GM18519 (cell line): Measurements from ENCODE around the gene SVIL.
"Not testable (repeated sequence)": the region's sequence is repeated elsewhere in the genome, so short reads cannot be mapped to it uniquely, and the experiment has no call there.

Experiments
- ATAC-seq: cut with Tn5 transposase; IDR thresholded peaks from one replicate; pipeline ENCODE4 v1.9.1; 2021; ENCODE audit warnings: mild to moderate bottlenecking, moderate library complexity; ENCODE audit not compliant: unreplicated experiment, low FRiP score

SVIL gene

DNA sequence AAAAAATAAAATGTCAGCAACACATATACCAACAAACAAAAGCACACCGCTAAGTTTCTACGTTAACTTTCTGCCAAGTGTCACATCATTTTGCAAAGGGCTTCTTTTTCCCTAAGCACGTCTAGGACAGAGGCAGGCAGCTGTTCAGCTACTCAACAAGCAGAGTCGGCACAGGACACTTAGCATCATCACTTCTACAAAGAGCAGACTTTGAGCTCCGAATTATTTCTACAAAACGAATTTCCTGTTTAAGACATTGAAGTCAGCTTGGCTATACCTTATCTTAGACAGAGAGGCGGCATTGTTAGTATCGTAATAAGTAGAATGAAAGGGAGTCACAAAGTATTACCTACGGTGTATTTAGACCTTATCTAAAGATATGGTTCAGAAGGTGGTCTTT, 110.1 kb downstream of the SVIL start:
- ATAC-seq, result no peak

DNA sequence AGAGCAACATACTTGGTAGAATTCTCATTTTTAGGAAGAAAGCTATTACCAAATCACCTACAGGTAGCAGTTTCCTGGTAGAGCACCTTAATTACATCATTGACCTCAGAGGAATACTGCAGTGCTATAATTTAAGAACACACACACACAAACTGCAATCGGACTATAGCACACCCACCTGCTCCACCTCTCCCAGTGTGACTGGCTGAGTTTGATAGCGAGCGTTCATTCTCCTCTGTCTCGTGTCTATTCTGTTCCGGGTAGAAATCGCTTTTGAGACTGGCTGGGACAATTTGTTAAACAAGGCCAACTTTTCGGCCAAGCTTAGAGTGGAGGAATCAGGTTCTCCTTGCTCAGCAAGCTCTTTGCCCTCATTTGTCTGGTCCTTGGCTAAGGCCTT, 110.5 kb downstream of the SVIL start:
- no peak for ATAC-seq

DNA sequence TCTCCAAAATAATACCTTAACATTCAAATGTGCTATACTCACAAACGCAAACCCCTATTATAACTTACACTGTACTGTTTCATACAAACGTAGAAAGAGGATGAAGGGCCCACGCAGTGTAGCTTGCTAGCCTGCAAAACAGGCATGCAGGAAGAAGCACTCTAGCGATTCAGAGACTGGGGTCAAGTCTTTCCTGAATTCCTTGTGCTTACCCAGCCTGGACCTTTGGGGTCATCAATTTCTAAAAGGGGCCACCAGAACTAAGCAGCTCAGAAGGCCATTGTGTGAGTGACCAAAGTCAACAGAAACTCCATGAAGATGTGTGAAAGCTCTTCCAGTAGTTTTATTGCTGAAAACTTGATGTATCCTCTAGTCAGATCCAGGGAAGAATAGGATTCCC, 111.9 kb downstream of the SVIL start:
- ATAC-seq, result no peak

DNA sequence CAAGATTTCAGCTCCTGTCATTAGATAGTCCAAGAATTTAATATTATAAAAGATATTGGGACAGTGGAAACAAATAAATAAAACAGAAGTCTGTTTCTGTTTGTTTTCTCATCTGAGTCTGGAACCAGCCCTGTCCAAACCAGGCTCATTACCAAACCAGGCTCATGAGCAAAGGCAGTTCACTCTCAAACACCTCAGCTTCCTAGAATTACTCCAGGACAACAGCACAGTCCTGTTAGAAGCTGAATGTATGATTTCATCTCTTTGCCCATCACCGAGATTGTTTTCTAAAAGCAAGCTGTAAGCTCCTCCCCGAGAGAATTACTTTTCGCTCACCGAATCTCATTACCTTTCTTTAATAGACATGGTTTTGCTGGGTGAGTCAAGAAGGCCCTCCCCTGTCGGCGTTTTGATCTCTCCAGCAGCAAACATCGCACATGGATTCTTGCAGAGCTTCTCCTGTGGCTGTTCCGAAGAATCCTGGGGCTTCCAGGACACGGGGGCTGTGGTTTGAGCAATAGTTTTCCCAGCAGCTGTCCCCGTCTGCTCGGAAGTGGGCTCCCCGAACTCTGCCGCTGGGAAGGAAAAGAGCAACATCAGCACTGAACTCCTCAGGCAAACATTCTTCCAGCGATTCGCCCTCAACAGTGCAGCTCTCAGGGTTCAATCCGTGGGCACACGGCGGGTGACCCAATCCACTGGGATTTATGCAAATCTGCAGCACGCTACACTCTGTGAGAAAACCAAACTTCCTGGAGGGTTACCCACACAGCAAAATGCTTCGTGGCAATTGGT, 112.5 kb downstream of the SVIL start:
- no peak for ATAC-seq

DNA sequence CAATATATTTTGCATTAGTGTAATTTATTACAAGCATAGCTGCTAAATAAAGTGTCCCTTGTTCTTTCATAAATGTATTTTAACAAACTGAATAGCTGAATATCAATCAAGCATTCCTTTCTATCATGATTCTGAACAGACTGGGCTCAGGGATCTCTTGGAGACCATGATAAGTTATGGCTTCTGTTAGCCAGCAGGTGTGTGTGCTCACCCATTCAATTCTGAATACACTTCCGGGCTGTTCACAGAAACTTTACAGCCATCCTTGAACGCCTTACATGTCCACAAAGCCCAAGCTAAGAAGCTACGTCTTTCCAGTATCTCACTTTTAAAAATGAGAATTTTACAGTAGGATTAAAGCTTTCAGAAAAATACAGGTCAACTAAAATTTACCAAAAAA, 115.1 kb downstream of the SVIL start:
- ATAC-seq, result no peak

DNA sequence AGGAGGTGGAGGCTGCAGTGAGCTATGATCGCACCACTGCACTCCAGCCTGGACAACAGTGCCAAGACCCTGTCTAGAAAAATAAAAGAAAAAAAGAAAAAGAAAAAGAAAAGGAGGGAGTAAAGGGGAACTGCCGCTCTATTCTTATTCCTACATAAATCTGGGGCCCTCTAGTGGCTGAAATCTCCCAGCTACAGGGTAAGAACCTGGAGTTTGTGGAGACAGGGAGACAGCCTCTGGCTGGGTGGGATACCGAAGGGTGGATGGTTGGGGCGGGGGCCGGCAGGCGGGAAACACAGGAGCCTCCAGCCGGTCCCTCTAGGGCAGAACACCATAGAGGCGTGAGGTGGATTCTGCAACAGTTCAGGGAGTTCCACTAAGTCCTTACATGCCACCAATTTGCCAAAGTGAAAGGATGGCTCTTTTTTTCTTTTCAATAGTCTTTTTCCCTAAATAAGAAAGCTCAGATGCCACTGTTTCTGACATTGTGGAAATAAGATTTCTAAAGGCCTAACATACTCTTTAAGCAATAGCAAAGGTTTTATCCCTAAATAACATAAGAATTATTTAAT, 117.3 kb downstream of the SVIL start:
- ATAC-seq, result no peak

DNA sequence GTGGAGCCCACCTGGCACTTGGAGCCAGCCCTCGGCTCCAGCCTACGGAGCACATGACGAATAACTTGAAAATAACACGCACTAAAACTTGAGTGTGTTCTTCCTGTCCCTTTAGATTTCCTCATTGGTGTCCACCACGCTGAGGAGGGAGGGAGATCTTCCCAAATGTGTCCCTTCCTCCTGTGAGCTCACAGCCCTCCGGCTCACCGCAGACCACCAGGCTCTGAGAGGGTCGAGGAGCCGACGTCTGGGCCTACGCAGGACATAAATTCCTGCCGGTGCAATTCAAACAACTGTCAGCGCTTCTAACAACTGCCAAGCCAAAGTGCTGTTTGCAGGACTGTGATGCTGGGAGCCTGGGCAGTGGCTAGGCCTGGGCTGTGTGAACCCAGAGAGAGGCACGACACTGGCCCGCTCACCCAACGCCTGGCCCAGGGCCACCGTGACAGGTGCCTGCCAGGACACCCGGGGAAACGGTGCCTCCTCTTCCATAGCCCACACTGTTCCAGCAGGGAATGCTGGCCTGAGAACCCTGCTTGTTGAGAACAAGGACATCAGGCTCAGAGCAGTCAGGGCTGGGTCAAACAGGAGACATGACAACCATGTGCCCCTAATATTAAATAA, 118.3 kb downstream of the SVIL start:
- not testable (repeated sequence) for ATAC-seq

DNA sequence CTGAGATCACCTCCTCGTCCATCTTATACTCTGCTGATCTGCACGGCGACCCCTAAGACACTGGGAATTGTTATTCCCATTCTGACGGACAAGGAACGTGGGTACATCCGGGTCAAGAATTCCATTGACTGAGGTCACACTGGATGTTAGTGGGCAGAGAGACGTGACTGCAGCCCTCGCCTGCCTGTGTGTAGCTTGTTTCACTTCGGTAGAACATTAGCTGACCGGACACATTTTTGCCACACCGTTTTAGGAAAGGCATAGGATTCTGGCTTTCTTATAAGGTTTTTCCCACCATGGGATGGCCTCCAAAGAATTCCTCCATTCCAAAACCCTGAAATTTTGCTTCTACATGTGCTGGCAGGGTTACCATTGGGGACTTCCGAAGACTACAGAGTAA, 118.9 kb downstream of the SVIL start:
- ATAC-seq, result not testable (repeated sequence)

DNA sequence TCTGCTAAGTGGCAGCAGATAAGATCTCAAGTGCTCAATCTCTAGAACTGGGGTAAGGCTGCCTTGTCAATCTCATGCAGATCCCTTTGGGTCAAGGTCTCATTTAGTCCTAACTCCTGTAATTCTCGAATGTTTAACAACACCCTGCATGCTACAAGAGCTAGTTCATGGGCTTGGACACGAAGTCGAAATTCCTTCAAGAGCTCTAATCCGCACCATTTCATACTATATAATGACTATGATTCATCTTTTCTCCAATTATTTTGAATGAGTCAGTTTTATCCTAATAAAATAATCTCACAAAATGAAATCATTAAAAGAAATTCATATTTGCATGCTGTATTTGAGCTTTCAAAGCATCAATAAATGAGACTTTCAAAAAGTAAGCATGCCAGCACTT, 119.7 kb downstream of the SVIL start:
- ATAC-seq, result not testable (repeated sequence)

DNA sequence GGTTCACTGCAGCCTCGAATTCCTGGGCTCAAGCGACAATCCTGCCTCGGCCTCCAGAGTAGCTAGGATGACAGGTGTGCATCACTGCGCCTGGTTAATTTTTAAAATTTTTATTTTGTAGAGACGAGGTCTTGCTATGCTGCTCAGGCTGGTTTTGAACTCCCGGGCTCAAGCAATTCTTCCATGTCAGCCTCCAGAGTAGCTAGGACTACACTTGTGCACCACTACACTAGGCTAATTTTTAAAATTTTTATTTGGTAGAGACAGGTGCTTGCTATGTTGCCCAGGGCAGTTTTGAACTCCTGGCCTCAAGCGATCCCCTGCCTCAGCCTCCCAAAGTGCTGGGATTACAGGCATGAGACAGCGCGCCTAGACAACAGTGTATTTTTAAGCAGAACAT, 120.5 kb downstream of the SVIL start:
- ATAC-seq, result no peak

DNA sequence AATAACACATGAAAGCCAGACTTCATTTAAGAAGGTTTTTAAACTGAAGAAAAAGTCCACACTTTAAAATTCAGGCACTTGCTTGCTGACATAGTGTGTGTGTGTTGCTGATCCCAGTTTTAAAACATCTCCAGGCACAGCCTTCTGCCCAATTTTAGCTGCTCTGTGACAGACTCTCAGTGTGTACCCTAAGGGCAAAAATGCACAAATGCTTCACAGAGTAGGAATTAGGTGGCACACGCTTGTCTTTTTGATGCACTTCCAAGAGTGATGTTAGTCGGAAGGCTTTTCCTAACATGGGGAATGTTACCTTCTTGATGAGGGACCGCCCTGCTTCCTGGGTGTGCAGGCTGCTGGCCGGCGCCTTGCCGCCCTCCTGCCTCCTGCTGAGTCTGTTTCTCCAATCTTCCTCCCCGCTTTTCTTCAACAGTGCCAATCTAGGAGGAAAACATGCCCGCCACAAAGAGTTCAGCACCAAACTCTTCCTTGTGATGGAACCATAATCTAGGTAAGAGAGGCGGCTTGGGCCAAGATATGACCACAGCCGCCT, 122.3 kb downstream of the SVIL start:
- ATAC-seq, result no peak

DNA sequence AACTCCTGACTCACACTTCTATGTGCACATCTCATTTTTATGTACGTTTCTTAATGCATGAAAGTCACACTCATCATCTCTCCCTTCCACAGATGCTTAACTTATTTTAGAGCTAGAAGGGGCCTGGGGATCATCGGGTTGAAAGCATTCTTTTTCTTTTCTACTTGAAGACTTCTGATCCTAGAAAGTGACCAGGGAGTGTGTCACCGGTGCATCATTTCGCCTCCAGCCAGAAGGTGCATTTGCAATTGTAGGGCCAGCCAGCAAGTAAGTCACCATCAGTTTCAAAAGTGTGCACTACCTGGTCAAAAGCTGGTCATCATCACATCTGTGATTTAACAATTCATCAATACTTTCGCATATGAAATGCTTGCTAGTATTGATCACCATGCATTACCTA, 123.0 kb downstream of the SVIL start:
- ATAC-seq, result not testable (repeated sequence)

DNA sequence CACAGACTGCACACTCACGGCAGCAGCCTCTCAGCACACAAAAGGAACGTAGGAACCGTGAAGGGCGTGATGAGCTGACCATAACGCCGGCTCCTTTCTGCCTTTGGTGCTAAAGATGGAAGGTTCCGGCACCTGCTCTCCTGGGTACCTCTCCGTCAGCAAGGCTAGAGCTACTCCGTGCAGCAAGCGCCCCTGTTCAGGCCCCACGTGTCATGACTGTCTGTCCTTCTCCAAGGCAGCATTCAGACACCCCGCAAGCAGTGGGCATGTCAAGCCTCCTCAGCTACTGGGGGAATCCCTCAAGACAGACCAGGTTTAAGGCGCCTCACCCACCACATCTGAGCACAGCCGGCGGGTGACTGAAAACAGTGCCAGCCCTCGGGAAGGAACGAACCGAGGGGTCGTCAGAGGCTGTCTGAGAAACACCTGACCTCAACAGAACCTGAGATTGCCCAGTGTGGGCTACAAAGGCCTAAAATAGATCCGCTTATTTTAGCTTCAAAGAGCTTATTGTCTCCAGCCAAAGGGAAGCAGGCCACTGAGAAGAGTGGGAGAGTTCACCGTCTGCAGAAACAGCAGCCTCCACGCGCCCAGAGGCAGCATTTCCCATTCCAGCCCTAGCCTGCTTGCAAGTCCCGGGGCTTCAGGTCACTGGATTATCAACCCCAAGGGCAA, 124.2 kb downstream of the SVIL start:
- ATAC-seq, result not testable (repeated sequence)

DNA sequence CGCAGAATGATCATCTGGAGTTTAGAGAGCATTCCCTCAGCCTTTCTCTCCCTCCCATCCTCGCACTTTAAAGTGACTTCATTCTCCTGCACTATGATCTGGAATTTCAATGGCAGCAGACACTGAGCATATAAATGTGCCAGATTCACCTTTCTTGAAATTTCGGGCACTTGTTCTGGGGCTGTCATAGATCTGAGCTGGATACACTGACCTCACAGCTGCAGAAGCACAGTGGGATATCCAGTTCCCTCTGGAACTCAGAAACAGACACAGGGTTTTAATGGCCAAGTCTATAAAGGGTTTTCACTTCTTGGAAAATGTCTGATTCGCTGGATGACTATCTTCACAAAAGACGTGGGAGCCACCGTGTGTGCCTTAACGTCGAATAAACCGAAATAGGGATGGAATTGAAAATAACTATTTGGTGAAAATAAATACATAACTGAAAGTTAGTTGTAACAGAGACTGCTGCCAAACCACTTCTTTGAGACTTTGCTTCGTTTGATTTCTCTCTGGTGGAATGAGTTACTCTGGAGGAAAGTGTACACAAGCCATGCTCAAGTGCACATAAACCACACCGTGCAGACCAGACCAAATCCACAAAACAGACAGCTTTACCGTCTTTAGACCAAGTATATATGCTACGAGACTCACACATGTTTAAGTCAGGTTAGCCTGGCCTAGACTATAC, 126.1 kb downstream of the SVIL start:
- ATAC-seq, result no peak

DNA sequence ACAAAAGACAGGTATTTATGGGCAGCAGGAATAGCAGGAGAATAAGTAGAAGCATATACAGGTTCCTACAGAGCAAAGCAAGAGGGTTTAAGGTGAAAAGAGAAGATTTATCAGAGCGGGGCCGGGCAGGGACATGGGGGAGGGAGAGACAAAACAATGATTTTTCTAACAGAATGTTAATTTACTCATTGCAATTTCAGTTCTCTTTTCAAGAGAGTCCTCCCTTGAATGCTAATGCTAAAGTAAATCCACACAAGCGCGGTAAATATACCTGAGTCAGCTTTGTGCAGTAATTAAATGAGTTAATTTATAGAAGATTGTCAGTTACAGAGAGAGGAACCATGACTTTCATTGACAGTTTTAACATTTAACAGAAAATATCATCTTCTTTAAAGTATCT, 127.0 kb downstream of the SVIL start:
- ATAC-seq, result not testable (repeated sequence)

DNA sequence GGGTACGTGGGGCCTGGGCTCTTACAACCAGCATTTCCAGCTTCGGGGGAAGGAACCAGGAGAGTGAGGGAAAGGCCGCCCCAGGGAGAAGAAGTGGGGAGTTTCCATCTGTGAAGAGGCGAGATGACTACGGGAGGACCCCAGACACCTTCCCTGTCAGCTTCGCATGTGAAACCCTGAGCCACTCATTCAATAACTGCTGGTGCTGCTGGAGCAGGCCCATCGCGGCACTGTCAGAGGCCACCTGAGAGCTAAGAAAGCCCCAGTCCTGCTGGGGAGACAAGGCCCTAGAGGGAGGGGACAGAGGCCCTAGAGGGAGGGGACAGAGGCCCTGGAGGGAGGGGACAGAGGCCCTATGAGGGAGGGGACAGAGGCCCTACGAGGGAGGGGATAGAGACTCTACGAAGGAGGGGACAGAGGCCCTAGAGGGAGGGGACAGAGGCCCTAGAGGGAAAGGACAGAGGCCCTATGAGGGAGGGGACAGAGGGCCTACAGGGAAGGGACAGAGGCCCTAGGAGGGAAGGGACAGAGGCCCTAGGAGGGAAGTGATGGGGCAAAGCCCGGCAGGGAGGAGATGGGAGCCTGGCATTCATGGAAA, 128.3 kb downstream of the SVIL start:
- ATAC-seq, result not testable (repeated sequence)

DNA sequence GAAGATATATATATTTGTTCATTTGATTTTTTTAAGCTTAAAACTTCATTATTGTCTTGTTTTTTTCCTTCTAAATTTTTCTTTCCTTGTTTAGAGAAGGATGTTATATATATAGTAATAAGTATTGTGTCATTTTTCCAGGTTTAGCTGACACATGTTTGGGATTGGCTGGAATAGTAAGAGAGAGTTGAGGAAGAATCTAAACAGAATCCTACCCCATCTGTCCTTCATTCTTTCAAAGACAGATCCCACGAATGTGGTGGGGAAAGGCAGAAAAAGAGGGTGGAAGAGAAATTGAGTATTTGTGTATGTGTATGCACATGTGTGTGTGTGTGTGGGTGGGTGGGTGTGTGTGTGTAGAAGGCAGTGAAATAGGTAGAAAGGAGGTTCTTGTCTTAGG, 132.4 kb downstream of the SVIL start:
- ATAC-seq, result no peak

DNA sequence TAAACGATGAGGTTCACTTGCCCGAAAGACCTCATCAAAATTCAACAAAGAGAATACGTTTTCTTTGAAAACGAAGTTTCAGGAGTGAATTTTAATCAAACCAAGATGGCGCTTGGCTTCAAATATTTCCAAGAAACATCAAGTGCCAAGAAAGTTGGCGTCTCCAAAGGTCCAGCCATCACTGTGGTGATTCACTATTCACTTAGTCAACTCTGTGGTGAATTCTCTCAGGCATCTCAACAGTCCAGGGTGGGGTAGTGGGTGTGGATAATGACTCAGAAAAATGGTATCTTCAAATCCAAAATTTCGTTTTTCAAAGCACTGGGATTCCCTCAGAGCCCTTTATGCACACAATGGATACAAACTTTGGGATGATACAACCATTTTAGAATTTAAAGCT, 133.1 kb downstream of the SVIL start:
- no peak for ATAC-seq

DNA sequence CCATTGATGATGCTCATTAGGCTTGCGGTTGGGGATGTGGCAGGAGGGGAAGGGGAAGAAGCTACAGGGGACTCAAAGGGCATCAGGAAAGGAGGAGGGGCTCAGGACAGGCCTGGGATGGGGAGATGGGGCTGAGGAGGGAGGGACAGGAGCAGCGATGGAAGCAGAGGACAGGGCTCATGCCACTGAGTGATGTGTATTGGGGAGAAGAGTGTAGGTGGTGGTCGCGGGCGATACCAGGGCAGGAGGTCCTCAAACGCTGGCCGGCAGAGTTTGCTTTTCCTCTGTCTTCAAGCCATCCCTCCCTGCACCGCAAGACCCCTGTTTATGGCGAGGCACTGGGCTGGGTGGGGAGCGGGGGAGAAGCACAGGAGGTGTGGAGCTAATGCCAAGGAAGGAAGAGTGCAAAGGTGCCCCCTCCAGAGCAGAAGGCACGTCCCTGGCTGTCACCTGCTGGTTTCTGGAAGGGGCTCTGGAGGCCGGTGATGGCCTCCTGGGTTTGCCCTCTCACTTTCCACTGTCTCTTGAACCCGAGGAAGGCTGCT, 134.7 kb downstream of the SVIL start:
- no peak for ATAC-seq
